ENCODE measurements around the gene ZBTB7C. TPM values are rescaled to one million over a fixed set of nuclear protein-coding genes. Genes with fewer than 3 reads are reported as not detected.

Gene ZBTB7C
- polyA plus RNA-seq, 2 of the 4 experiments (the other 2 are of a cell fraction), result 0.10 to 0.12 TPM

DNA sequence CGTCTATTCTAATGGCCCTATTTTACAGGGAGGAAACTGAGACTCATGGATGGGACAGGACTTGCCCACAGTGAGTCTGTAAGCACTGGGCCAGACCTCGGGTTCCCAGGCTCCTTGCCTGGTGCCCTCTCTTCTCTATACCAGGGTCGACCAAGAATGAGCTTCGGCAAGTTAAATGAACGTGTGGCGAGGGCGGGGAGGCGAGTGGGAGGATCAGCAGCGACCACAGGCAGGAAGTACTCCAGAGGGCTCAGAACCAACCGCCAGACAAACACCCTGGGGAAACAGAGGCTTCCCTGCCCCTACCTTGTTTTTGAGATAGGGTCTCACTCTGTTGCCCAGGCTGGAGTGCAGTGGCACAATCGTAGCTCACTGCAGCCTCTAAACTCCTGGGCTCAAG is 301.0 kb downstream of the ZBTB7C start:
- Histone ChIP-seq H3K27ac (no peak overlapping the region), H3K4me1 (no peaks in the 10 kb centered on the region), H3K4me3 (no peak overlapping the region), H3K4me2 (no peak overlapping the region), H3K9me3 (no peaks in the 10 kb centered on the region)
- no peak for FAIRE-seq
- ChIA-PET CTCF (interaction anchor here (0.7 kb wide), 1 partner anchor 15 kb away, joined by 3 read pairs; no protein-coding TSS in a partner anchor), POLR2A (no interaction called here)
- ATAC-seq, result no peak
- no peak for DNase-seq (ENCODE audit: low read depth in 1 of 2, low spot score in 1 of 2)
- WGBS (ENCODE audit: missing lambda C conversion rate), result 64% methylated on average over 11 of the region's 11 CpGs
- no peak for TF ChIP-seq E2F6 (IDR thresholded peaks at IDR 0.05; ENCODE audit: borderline replicate concordance, low read depth)
- no peak for TF ChIP-seq GATA3 (IDR thresholded peaks at IDR 0.05; ENCODE audit: borderline replicate concordance)
- TF ChIP-seq TFCP2L1 (CRISPR knock-in tag; IDR thresholded peaks at IDR 0.05), result no peak
- no peak for TF ChIP-seq MAZ (IDR thresholded peaks at IDR 0.05; ENCODE audit: borderline replicate concordance, low read depth, low read length)
- no peak for TF ChIP-seq EHMT2 (IDR thresholded peaks at IDR 0.05; ENCODE audit: low read depth)
- TF ChIP-seq HEYL (CRISPR knock-in tag; IDR thresholded peaks at IDR 0.05), result no peak
- no peak for TF ChIP-seq ESRRA (IDR thresholded peaks at IDR 0.05; ENCODE audit: borderline replicate concordance, low read length)
- TF ChIP-seq POLR2A (IDR thresholded peaks at IDR 0.05; ENCODE audit: low read length), result no peak

- POLR2A ChIA-PET, result no interaction called here
- 41% methylated on average over 11 of the region's 11 CpGs for WGBS (ENCODE audit: missing lambda C conversion rate)
- Histone ChIP-seq H3K4me2 (no peak overlapping the region; the same call in 2 of the 3 replicates), H3K4me1 (no peaks in the 10 kb centered on the region), H3K27ac (no peak overlapping the region), H3K4me3 (no peak overlapping the region), H3K9me3 (no peaks in the 10 kb centered on the region)
- DNase-seq (ENCODE audit: low read depth in 1 of 2, low spot score in 1 of 2) (no peak), FAIRE-seq (no peak), ATAC-seq (no peak; a peak in 1 of 6 replicates)
- TF ChIP-seq, protein P1, sequence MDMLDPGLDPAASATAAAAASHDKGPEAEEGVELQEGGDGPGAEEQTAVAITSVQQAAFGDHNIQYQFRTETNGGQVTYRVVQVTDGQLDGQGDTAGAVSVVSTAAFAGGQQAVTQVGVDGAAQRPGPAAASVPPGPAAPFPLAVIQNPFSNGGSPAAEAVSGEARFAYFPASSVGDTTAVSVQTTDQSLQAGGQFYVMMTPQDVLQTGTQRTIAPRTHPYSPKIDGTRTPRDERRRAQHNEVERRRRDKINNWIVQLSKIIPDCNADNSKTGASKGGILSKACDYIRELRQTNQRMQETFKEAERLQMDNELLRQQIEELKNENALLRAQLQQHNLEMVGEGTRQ (IDR thresholded peaks at IDR 0.05), result no peak
- TF ChIP-seq FOXS1 (CRISPR knock-in tag; IDR thresholded peaks at IDR 0.05) (no peak), PHF8 (IDR thresholded peaks at IDR 0.05; ENCODE audit: borderline replicate concordance, low read depth) (no peak), ESRRA (IDR thresholded peaks at IDR 0.05; ENCODE audit: borderline replicate concordance, low read length) (no peak), NPAS2 (CRISPR knock-in tag; IDR thresholded peaks at IDR 0.05; ENCODE audit: borderline replicate concordance) (no peak), KDM5A (IDR thresholded peaks at IDR 0.05) (no peak), EHF (CRISPR knock-in tag; IDR thresholded peaks at IDR 0.05) (no peak), GATA3 (IDR thresholded peaks at IDR 0.05; ENCODE audit: borderline replicate concordance) (no peak), RARB (CRISPR knock-in tag; IDR thresholded peaks at IDR 0.05) (no peak)
- CTCF ChIA-PET, result no interaction called here
Observed at GRCh38 chr18:48106976-48107781, 302.0 kb downstream of the ZBTB7C start.

- TF ChIP-seq FOSL2 (IDR thresholded peaks at IDR 0.05) (no peak), FOSL2 (CRISPR knock-in tag; IDR thresholded peaks at IDR 0.05) (no peak), REST (IDR thresholded peaks at IDR 0.05) (no peak), NFE2L2 (conservative IDR thresholded peaks at IDR 0.05; ENCODE audit: low read length) (no peak), RFX5 (IDR thresholded peaks at IDR 0.05) (no peak), RAD21 (conservative IDR thresholded peaks at IDR 0.05 in 1 of 2, IDR thresholded peaks at IDR 0.05 in 1 of 2) (no peak), TFCP2L1 (CRISPR knock-in tag; IDR thresholded peaks at IDR 0.05) (no peak), KDM5A (IDR thresholded peaks at IDR 0.05) (no peak)
- TF ChIP-seq, protein P1 (IDR thresholded peaks at IDR 0.05), result no peak
- no peak overlapping the region; the same call in 2 of the 3 replicates for H3K4me2 ChIP-seq
- ATAC-seq, result no peak
- H3K9me3 ChIP-seq, result no peaks in the 10 kb centered on the region
- ChIA-PET CTCF (no interaction called here), POLR2A (no interaction called here)
- no peak for FAIRE-seq
- no peak for DNase-seq (ENCODE audit: low read depth in 1 of 2, low spot score in 1 of 2)
- no CpG with 5 or more reads among the region's 1 CpG for WGBS (ENCODE audit: missing lambda C conversion rate)
- no peak overlapping the region for H3K27ac ChIP-seq
- no peaks in the 10 kb centered on the region for H3K4me1 ChIP-seq
- no peak overlapping the region for H3K4me3 ChIP-seq
Observed at GRCh38 chr18:48106498-48106897, 302.7 kb downstream of the ZBTB7C start.

All from A549 (cell line).